ENCODE measurements around the gene DAPK2.

Gene DAPK2

GRCh38 chr15:63950911-63951481 is 95.3 kb downstream of the DAPK2 start:
- no peak overlapping the region for H3K4me3 Mint-ChIP-seq
- no peaks in the 10 kb centered on the region for H3K36me3 Mint-ChIP-seq (ENCODE audit: low read depth)
- peaks cover 2% of the 10 kb centered on the region for H3K9me3 Mint-ChIP-seq
- peak; percentile 1 for DNase-seq (ENCODE audit: low spot score)
- H3K27me3 Mint-ChIP-seq (ENCODE audit: low read depth) = peaks cover 4% of the 10 kb centered on the region
- H3K4me1 Mint-ChIP-seq (ENCODE audit: low read depth) = peaks cover 8% of the 10 kb centered on the region
- no peak overlapping the region for H3K27ac Mint-ChIP-seq

GRCh38 chr15:63948971-63949370 is 97.3 kb downstream of the DAPK2 start:
- no peak for DNase-seq (ENCODE audit: low spot score)
- Mint-ChIP-seq H3K27ac (no peak overlapping the region), H3K36me3 (ENCODE audit: low read depth) (no peaks in the 10 kb centered on the region), H3K4me3 (no peak overlapping the region), H3K27me3 (ENCODE audit: low read depth) (no peaks in the 10 kb centered on the region), H3K4me1 (ENCODE audit: low read depth) (peaks cover 15% of the 10 kb centered on the region), H3K9me3 (no peaks in the 10 kb centered on the region)

- Mint-ChIP-seq H3K4me3 (no peak overlapping the region), H3K36me3 (ENCODE audit: low read depth) (no peaks in the 10 kb centered on the region), H3K27me3 (ENCODE audit: low read depth) (no peaks in the 10 kb centered on the region), H3K4me1 (ENCODE audit: low read depth) (peaks cover 15% of the 10 kb centered on the region), H3K9me3 (no peaks in the 10 kb centered on the region), H3K27ac (no peak overlapping the region)
- DNase-seq (ENCODE audit: low spot score) = no peak
These were observed 97.8 kb downstream of the DAPK2 start for GRCh38 chr15:63948436-63948835.

GRCh38 chr15:63947228-63947627 is 99.1 kb downstream of the DAPK2 start:
- Mint-ChIP-seq H3K36me3 (ENCODE audit: low read depth) (no peaks in the 10 kb centered on the region), H3K27me3 (ENCODE audit: low read depth) (no peaks in the 10 kb centered on the region), H3K4me1 (ENCODE audit: low read depth) (peaks cover 16% of the 10 kb centered on the region), H3K9me3 (no peaks in the 10 kb centered on the region), H3K27ac (peak overlapping the region; percentile 5), H3K4me3 (no peak overlapping the region)
- no peak for DNase-seq (ENCODE audit: low spot score)

- DNase-seq (ENCODE audit: low spot score) = no peak
- Mint-ChIP-seq H3K4me3 (no peak overlapping the region), H3K27me3 (ENCODE audit: low read depth) (no peaks in the 10 kb centered on the region), H3K27ac (peak overlapping the region; percentile 5), H3K36me3 (ENCODE audit: low read depth) (no peaks in the 10 kb centered on the region), H3K4me1 (ENCODE audit: low read depth) (peaks cover 15% of the 10 kb centered on the region), H3K9me3 (no peaks in the 10 kb centered on the region)
These were observed 99.7 kb downstream of the DAPK2 start for GRCh38 chr15:63946524-63947065.

GRCh38 chr15:63945838-63946298 is 100.4 kb downstream of the DAPK2 start:
- no peaks in the 10 kb centered on the region for H3K9me3 Mint-ChIP-seq
- peaks cover 17% of the 10 kb centered on the region for H3K4me1 Mint-ChIP-seq (ENCODE audit: low read depth)
- DNase-seq (ENCODE audit: low spot score) = no peak
- no peak overlapping the region for H3K4me3 Mint-ChIP-seq
- H3K36me3 Mint-ChIP-seq (ENCODE audit: low read depth) = no peaks in the 10 kb centered on the region
- no peak overlapping the region for H3K27ac Mint-ChIP-seq
- H3K27me3 Mint-ChIP-seq (ENCODE audit: low read depth) = no peaks in the 10 kb centered on the region

- peak overlapping the region; percentile 24 for H3K27ac Mint-ChIP-seq
- peak; percentile 50 for DNase-seq (ENCODE audit: low spot score)
- H3K4me1 Mint-ChIP-seq (ENCODE audit: low read depth) = peaks cover 14% of the 10 kb centered on the region
- no peaks in the 10 kb centered on the region for H3K27me3 Mint-ChIP-seq (ENCODE audit: low read depth)
- H3K36me3 Mint-ChIP-seq (ENCODE audit: low read depth) = no peaks in the 10 kb centered on the region
- H3K9me3 Mint-ChIP-seq = no peaks in the 10 kb centered on the region
- no peak overlapping the region for H3K4me3 Mint-ChIP-seq
These were observed 101.1 kb downstream of the DAPK2 start for GRCh38 chr15:63945007-63945788.

GRCh38 chr15:63944681-63944955 is 101.7 kb downstream of the DAPK2 start:
- DNase-seq (ENCODE audit: low spot score) = no peak
- H3K36me3 Mint-ChIP-seq (ENCODE audit: low read depth) = peaks cover 2% of the 10 kb centered on the region
- no peak overlapping the region for H3K27ac Mint-ChIP-seq
- H3K4me1 Mint-ChIP-seq (ENCODE audit: low read depth) = peaks cover 20% of the 10 kb centered on the region
- H3K9me3 Mint-ChIP-seq = no peaks in the 10 kb centered on the region
- H3K4me3 Mint-ChIP-seq = no peak overlapping the region
- H3K27me3 Mint-ChIP-seq (ENCODE audit: low read depth) = no peaks in the 10 kb centered on the region

GRCh38 chr15:63943829-63944680 is 102.2 kb downstream of the DAPK2 start:
- peaks cover 25% of the 10 kb centered on the region for H3K4me1 Mint-ChIP-seq (ENCODE audit: low read depth)

GRCh38 chr15:63942486-63943365 is 103.6 kb downstream of the DAPK2 start:
- Mint-ChIP-seq H3K27me3 (ENCODE audit: low read depth) (no peaks in the 10 kb centered on the region), H3K27ac (peak overlapping the region; percentile 34), H3K4me1 (ENCODE audit: low read depth) (peaks cover 35% of the 10 kb centered on the region), H3K9me3 (no peaks in the 10 kb centered on the region), H3K4me3 (no peak overlapping the region), H3K36me3 (ENCODE audit: low read depth) (peaks cover 6% of the 10 kb centered on the region)
- no peak for DNase-seq (ENCODE audit: low spot score)

More at GRCh38 chr15:63943829-63944680, 102.2 kb downstream of the DAPK2 start:
- no peak for DNase-seq (ENCODE audit: low spot score)
- Mint-ChIP-seq H3K27me3 (ENCODE audit: low read depth) (no peaks in the 10 kb centered on the region), H3K36me3 (ENCODE audit: low read depth) (peaks cover 5% of the 10 kb centered on the region), H3K9me3 (no peaks in the 10 kb centered on the region), H3K4me3 (no peak overlapping the region), H3K27ac (no peak overlapping the region)

GRCh38 chr15:63941698-63942465 is 104.4 kb downstream of the DAPK2 start:
- Mint-ChIP-seq H3K4me1 (ENCODE audit: low read depth) (peaks cover 38% of the 10 kb centered on the region), H3K27me3 (ENCODE audit: low read depth) (no peaks in the 10 kb centered on the region), H3K4me3 (no peak overlapping the region), H3K27ac (no peak overlapping the region), H3K36me3 (ENCODE audit: low read depth) (peaks cover 6% of the 10 kb centered on the region), H3K9me3 (no peaks in the 10 kb centered on the region)
- no peak for DNase-seq (ENCODE audit: low spot score)

GRCh38 chr15:63940966-63941620 is 105.2 kb downstream of the DAPK2 start:
- Mint-ChIP-seq H3K9me3 (no peaks in the 10 kb centered on the region), H3K36me3 (ENCODE audit: low read depth) (peaks cover 6% of the 10 kb centered on the region), H3K4me3 (no peak overlapping the region), H3K27me3 (ENCODE audit: low read depth) (no peaks in the 10 kb centered on the region), H3K27ac (no peak overlapping the region), H3K4me1 (ENCODE audit: low read depth) (peaks cover 38% of the 10 kb centered on the region)
- no peak for DNase-seq (ENCODE audit: low spot score)
